SK-N-SH treated with all-trans-retinoic acid at 6 μM for 48 hours (cell line): ENCODE data around the gene MGAT3.

ENCODE experiments used
- ATAC-seq: fragments of 200-7000 bp; cut with Tn5 transposase; 3 replicates; pipeline ENCODE4 v1.9.1; 2020; ENCODE audit warnings: mild to moderate bottlenecking, moderate library complexity
- ARNTL ChIP-seq: fragments of 450-650 bp; formaldehyde crosslinking; IDR thresholded peaks from 2 replicates; pipeline ENCODE4 v1.5.0; 2020; ENCODE audit warnings: low read depth, mild to moderate bottlenecking, moderate library complexity, borderline replicate concordance
- BACH2 ChIP-seq: fragments of 250-450 bp; sonication (Bioruptor Pico); IDR thresholded peaks from 2 replicates; pipeline ENCODE4 v1.9.0; 2021; ENCODE audit warnings: mild to moderate bottlenecking, borderline replicate concordance
- CSDC2 ChIP-seq: fragments of 250-450 bp; sonication (Bioruptor Pico); IDR thresholded peaks from 2 replicates; pipeline ENCODE4 v1.5.0; 2020; ENCODE audit warnings: mild to moderate bottlenecking, moderate library complexity
- ESRRG ChIP-seq: fragments of 250-450 bp; sonication (Bioruptor Pico); IDR thresholded peaks from 2 replicates; pipeline ENCODE4 v1.6.1; 2021; ENCODE audit warnings: mild to moderate bottlenecking
- GLIS3 ChIP-seq: fragments of 250-450 bp; sonication (Bioruptor Pico); IDR thresholded peaks from 2 replicates; pipeline ENCODE4 v1.5.0; 2020; ENCODE audit warnings: mild to moderate bottlenecking, moderate library complexity
- ISL1 ChIP-seq: fragments of 250-450 bp; sonication (Bioruptor Pico); IDR thresholded peaks from 2 replicates; pipeline ENCODE4 v2.1.2; 2022; ENCODE audit warnings: mild to moderate bottlenecking, moderate library complexity
- OSR1 ChIP-seq: fragments of 250-450 bp; sonication (Bioruptor Pico); IDR thresholded peaks from 2 replicates; pipeline ENCODE4 v1.8.0; 2022; ENCODE audit warnings: moderate library complexity, mild to moderate bottlenecking, inconsistent platforms
- PPARA ChIP-seq: fragments of 250-450 bp; sonication (Bioruptor Pico); IDR thresholded peaks from 2 replicates; pipeline ENCODE4 v1.5.0; 2020; ENCODE audit warnings: mild to moderate bottlenecking, borderline replicate concordance
- RARB ChIP-seq: fragments of 250-450 bp; sonication (Bioruptor Pico); IDR thresholded peaks from 2 replicates; pipeline ENCODE4 v1.8.0; 2021; ENCODE audit warnings: mild to moderate bottlenecking, moderate library complexity
- SNAI2 ChIP-seq: fragments of 250-450 bp; sonication (Bioruptor Pico); IDR thresholded peaks from 2 replicates; pipeline ENCODE4 v1.5.0; 2020; ENCODE audit warnings: mild to moderate bottlenecking, moderate library complexity
- TCF4 ChIP-seq: fragments of 250-450 bp; sonication (Bioruptor Pico); IDR thresholded peaks from 2 replicates; pipeline ENCODE4 v1.8.0; 2021; ENCODE audit warnings: mild to moderate bottlenecking, moderate library complexity, borderline replicate concordance
- ZC3H10 ChIP-seq: fragments of 250-450 bp; sonication (Bioruptor Pico); IDR thresholded peaks from 2 replicates; pipeline ENCODE4 v1.5.1; 2021; ENCODE audit warnings: mild to moderate bottlenecking, moderate library complexity
- ZFP3 ChIP-seq: fragments of 250-450 bp; sonication (Bioruptor Pico); IDR thresholded peaks from 2 replicates; pipeline ENCODE4 v1.5.0; 2020; ENCODE audit warnings: mild to moderate bottlenecking, moderate library complexity
- ZFP30 ChIP-seq: fragments of 450-650 bp; formaldehyde crosslinking; IDR thresholded peaks from 2 replicates; pipeline ENCODE4 v1.5.0; 2022; ENCODE audit warnings: mild to moderate bottlenecking, moderate library complexity
- ZNF565 ChIP-seq: fragments of 450-650 bp; formaldehyde crosslinking; conservative IDR thresholded peaks from 2 replicates; pipeline ENCODE4 v1.5.0; 2020; ENCODE audit warnings: low read depth, mild to moderate bottlenecking, moderate library complexity
- ZNF8 ChIP-seq: fragments of 450-650 bp; formaldehyde crosslinking; IDR thresholded peaks from 2 replicates; pipeline ENCODE4 v1.5.0; 2020; ENCODE audit warnings: mild to moderate bottlenecking, moderate library complexity
- TF ChIP-seq, protein P1 (sequence below): fragments of 250-450 bp; sonication (Bioruptor Pico); IDR thresholded peaks from 2 replicates; pipeline ENCODE4 v1.8.0; 2021; ENCODE audit warnings: low read depth, mild to moderate bottlenecking, moderate library complexity, borderline replicate concordance
- TF ChIP-seq, protein P2 (sequence below): fragments of 250-450 bp; sonication (Bioruptor Pico); IDR thresholded peaks from 2 replicates; pipeline ENCODE4 v1.5.1; 2020; ENCODE audit warnings: low read depth, mild to moderate bottlenecking, moderate library complexity
- TF ChIP-seq, protein P3 (sequence below): fragments of 250-450 bp; sonication (Bioruptor Pico); IDR thresholded peaks from 2 replicates; pipeline ENCODE4 v1.5.0; 2020; ENCODE audit warnings: mild to moderate bottlenecking, moderate library complexity
- TF ChIP-seq, protein P4 (sequence below): fragments of 250-450 bp; sonication (Bioruptor Pico); IDR thresholded peaks from 2 replicates; pipeline ENCODE4 v1.5.1; 2021; ENCODE audit warnings: mild to moderate bottlenecking, moderate library complexity

The MGAT3 gene

DNA sequence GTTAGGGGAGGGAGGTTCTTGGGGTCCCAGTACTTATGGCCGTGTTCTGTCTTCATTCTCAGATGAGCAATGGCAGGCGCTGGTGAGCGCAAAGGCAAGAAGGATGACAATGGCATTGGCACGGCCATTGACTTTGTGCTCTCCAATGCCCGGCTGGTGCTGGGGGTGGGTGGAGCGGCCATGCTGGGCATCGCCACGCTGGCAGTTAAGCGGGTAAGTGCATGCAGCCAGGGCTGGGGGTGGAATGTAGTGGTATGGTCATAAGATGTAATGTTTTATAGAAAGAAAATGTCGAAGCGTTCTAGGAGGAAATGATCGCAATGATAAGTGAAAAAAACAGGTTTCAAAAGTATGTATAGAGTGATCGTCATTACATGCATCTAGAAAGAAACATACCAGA lies 54.4 kb downstream of the MGAT3 start (continued):
- no peak for TF ChIP-seq BACH2
- no peak for TF ChIP-seq ISL1
- TF ChIP-seq CSDC2 (CRISPR knock-in tag) = no peak
- TF ChIP-seq ZC3H10 (CRISPR knock-in tag) = no peak
- TF ChIP-seq ZNF8 (CRISPR knock-in tag) = no peak
- no peak for TF ChIP-seq ZNF565 (CRISPR knock-in tag)
- TF ChIP-seq, all 23 proteins: peak for 0

DNA sequence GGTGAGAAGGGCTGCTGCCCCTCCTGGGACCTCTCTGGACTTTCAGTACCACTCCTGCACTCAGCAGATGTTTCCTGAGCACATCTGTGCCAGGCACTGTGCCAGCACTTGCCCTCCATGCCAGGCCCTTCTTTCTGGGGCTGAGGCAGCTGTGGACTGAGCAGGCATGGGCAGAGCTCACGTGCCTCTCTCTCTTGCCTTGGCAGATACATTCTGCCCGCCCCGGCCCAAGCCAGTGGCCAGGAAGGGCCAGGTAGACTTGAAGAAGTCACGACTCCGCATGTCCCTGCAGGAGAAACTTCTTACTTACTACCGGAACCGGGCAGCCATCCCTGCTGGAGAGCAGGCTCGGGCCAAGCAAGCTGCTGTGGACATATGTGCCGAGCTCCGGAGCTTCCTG lies 55.2 kb downstream of the MGAT3 start:
- TF ChIP-seq ZFP30 (CRISPR knock-in tag) (no peak), ZFP3 (CRISPR knock-in tag) (no peak), TCF4 (CRISPR knock-in tag) (no peak), GLIS3 (CRISPR knock-in tag) (no peak), ARNTL (CRISPR knock-in tag) (no peak), ESRRG (no peak), ZC3H10 (CRISPR knock-in tag) (no peak), RARB (CRISPR knock-in tag) (no peak), ZNF565 (CRISPR knock-in tag) (no peak), ZNF8 (CRISPR knock-in tag) (no peak), ISL1 (no peak), CSDC2 (CRISPR knock-in tag) (no peak)
- TF ChIP-seq, protein P1, sequence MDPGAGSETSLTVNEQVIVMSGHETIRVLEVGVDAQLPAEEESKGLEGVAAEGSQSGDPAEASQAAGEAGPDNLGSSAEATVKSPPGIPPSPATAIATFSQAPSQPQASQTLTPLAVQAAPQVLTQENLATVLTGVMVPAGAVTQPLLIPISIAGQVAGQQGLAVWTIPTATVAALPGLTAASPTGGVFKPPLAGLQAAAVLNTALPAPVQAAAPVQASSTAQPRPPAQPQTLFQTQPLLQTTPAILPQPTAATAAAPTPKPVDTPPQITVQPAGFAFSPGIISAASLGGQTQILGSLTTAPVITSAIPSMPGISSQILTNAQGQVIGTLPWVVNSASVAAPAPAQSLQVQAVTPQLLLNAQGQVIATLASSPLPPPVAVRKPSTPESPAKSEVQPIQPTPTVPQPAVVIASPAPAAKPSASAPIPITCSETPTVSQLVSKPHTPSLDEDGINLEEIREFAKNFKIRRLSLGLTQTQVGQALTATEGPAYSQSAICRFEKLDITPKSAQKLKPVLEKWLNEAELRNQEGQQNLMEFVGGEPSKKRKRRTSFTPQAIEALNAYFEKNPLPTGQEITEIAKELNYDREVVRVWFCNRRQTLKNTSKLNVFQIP = no peak
- TF ChIP-seq, protein P2, sequence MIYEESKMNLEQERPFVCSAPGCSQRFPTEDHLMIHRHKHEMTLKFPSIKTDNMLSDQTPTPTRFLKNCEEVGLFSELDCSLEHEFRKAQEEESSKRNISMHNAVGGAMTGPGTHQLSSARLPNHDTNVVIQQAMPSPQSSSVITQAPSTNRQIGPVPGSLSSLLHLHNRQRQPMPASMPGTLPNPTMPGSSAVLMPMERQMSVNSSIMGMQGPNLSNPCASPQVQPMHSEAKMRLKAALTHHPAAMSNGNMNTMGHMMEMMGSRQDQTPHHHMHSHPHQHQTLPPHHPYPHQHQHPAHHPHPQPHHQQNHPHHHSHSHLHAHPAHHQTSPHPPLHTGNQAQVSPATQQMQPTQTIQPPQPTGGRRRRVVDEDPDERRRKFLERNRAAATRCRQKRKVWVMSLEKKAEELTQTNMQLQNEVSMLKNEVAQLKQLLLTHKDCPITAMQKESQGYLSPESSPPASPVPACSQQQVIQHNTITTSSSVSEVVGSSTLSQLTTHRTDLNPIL (CRISPR knock-in tag) = no peak
- no peak for ATAC-seq

DNA sequence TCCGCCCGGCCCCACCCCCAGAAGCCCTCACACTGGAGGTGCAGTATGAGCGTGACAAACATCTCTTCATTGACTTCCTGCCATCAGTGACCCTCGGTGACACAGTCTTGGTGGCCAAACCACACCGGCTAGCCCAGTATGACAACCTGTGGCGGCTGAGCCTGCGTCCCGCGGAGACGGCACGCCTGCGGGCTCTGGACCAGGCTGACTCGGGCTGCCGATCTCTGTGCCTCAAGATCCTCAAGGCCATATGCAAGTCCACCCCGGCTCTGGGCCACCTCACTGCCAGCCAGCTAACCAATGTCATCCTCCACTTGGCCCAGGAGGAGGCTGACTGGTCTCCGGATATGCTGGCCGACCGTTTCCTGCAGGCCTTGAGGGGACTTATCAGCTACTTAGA lies 57.0 kb downstream of the MGAT3 start:
- no peak for ATAC-seq
- no peak for TF ChIP-seq RARB (CRISPR knock-in tag)

DNA sequence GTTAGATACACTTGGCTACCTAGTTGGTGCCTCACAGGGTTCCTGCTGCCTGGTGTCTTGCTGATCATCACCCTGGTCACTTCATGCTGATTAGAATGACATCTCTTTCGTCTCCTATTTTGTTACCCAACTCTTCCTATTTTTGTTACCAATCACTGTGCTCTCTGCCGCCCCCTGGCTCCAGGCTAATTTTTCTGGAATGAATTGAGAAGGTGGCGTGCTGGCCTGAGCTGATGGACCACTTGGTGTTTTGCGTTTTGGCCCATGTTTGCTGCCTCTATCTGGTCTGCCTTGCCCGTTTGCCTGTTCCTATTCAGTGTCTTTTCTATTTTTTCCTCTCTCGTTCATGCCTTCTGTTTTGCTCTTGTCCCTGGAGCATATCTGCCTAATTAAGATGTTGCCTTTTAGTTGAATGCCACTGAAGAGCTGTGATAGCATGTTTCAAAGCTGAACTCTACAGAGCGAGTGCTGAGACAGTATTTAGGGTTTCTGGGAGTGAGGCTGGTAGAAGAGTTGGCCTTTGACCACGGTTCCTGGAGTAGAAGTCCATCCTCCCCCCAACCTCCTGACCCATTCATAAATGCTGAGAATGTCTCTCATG lies 57.7 kb downstream of the MGAT3 start:
- TF ChIP-seq, protein P1 = no peak
- TF ChIP-seq OSR1 (CRISPR knock-in tag) (no peak), SNAI2 (CRISPR knock-in tag) (no peak), PPARA (CRISPR knock-in tag) (no peak), ZC3H10 (CRISPR knock-in tag) (no peak), ARNTL (CRISPR knock-in tag) (no peak), ZNF8 (CRISPR knock-in tag) (no peak), ZFP30 (CRISPR knock-in tag) (no peak), ZFP3 (CRISPR knock-in tag) (no peak), BACH2 (no peak), RARB (CRISPR knock-in tag) (no peak)
- TF ChIP-seq, protein P3, sequence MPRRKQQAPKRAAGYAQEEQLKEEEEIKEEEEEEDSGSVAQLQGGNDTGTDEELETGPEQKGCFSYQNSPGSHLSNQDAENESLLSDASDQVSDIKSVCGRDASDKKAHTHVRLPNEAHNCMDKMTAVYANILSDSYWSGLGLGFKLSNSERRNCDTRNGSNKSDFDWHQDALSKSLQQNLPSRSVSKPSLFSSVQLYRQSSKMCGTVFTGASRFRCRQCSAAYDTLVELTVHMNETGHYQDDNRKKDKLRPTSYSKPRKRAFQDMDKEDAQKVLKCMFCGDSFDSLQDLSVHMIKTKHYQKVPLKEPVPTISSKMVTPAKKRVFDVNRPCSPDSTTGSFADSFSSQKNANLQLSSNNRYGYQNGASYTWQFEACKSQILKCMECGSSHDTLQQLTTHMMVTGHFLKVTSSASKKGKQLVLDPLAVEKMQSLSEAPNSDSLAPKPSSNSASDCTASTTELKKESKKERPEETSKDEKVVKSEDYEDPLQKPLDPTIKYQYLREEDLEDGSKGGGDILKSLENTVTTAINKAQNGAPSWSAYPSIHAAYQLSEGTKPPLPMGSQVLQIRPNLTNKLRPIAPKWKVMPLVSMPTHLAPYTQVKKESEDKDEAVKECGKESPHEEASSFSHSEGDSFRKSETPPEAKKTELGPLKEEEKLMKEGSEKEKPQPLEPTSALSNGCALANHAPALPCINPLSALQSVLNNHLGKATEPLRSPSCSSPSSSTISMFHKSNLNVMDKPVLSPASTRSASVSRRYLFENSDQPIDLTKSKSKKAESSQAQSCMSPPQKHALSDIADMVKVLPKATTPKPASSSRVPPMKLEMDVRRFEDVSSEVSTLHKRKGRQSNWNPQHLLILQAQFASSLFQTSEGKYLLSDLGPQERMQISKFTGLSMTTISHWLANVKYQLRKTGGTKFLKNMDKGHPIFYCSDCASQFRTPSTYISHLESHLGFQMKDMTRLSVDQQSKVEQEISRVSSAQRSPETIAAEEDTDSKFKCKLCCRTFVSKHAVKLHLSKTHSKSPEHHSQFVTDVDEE = no peak
- TF ChIP-seq, protein P4, sequence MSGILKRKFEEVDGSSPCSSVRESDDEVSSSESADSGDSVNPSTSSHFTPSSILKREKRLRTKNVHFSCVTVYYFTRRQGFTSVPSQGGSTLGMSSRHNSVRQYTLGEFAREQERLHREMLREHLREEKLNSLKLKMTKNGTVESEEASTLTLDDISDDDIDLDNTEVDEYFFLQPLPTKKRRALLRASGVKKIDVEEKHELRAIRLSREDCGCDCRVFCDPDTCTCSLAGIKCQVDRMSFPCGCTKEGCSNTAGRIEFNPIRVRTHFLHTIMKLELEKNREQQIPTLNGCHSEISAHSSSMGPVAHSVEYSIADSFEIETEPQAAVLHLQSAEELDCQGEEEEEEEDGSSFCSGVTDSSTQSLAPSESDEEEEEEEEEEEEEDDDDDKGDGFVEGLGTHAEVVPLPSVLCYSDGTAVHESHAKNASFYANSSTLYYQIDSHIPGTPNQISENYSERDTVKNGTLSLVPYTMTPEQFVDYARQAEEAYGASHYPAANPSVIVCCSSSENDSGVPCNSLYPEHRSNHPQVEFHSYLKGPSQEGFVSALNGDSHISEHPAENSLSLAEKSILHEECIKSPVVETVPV (CRISPR knock-in tag) = no peak
- TF ChIP-seq, all 23 proteins: peak for 0
- ATAC-seq = peak; percentile 38; the same call in 1 of the 3 replicates
